CD4-positive, alpha-beta T cell (primary cell): ENCODE measurements around the gene CATSPERZ. TPM values are rescaled to one million over a fixed set of nuclear protein-coding genes. Genes with fewer than 3 reads are reported as not detected.
A peak's percentile ranks its signal among the peaks of the same experiment; 100 is the strongest.

Experiments used
- ATAC-seq: fragments of 200-7000 bp; cut with Tn5 transposase; one replicate; pipeline ENCODE4 v1.10.0; 2022; ENCODE audit warnings: mild to moderate bottlenecking; ENCODE audit not compliant: poor library complexity
- CTCF ChIA-PET: fragments of 350-600 bp; sonication (Branson Sonifier 250); formaldehyde crosslinking; loops from one replicate; lab custom pipeline; 2021; ENCODE audit warnings: antibody characterized with exemption, inconsistent platforms; lab: Charles Lee
- POLR2A ChIA-PET: fragments of 350-600 bp; sonication (Branson Sonifier 250); formaldehyde crosslinking; loops from one replicate; lab custom pipeline; 2021; ENCODE audit warnings: antibody characterized with exemption, inconsistent platforms; lab: Charles Lee
- DNase-seq, 14 experiments: peaks; one replicate each; pipeline ENCODE4 v3.0.0-alpha.2; 2013 to 2020; ENCODE audit warnings: mixed read lengths in 2 of 14
- H3K27ac ChIP-seq, 2 donors: one replicate each; pipeline versions ENCODE4 v1.5.1 to v1.7.0; 2013; ENCODE audit warnings: low read length in 2 of 2, low read depth in 1 of 2, mild to moderate bottlenecking in 1 of 2
- H3K27me3 ChIP-seq, 2 experiments: 1 replicate in 1 of 2; 2 replicates in 1 of 2; pipeline versions ENCODE4 v1.6.1 to v1.7.0; 2013; ENCODE audit warnings: low read length in 2 of 2, control low read depth in 1 of 2, mild to moderate bottlenecking in 1 of 2, moderate library complexity in 1 of 2; ENCODE audit not compliant: insufficient read depth in 2 of 2, control insufficient read depth in 1 of 2
- H3K36me3 ChIP-seq: one replicate; pipeline ENCODE4 v1.6.1; 2013; ENCODE audit warnings: low read length, control low read depth; ENCODE audit not compliant: insufficient read depth
- H3K4me1 ChIP-seq: one replicate; pipeline ENCODE4 v1.6.1; 2013; ENCODE audit warnings: low read length, control low read depth; ENCODE audit not compliant: insufficient read depth
- H3K4me3 ChIP-seq: one replicate; pipeline ENCODE4 v1.5.1; 2013; ENCODE audit warnings: mild to moderate bottlenecking, low read length, moderate library complexity
- H3K9me3 ChIP-seq, 2 experiments: 1 replicate in 1 of 2; 2 replicates in 1 of 2; pipeline versions ENCODE4 v1.6.1 to v1.7.0; 2013; ENCODE audit warnings: low read length in 2 of 2, mild to moderate bottlenecking in 2 of 2, control low read depth in 1 of 2, moderate library complexity in 1 of 2; ENCODE audit not compliant: control insufficient read depth in 1 of 2, insufficient read depth in 1 of 2
- H3K27ac Mint-ChIP-seq: one replicate; pipeline ENCODE4 v1.8.0; 2020; ENCODE audit warnings: mixed read lengths
- H3K27me3 Mint-ChIP-seq: one replicate; pipeline ENCODE4 v1.8.0; 2021; ENCODE audit warnings: mixed read lengths
- H3K36me3 Mint-ChIP-seq: one replicate; pipeline ENCODE4 v1.8.0; 2021; ENCODE audit warnings: low read depth, mixed read lengths
- H3K4me1 Mint-ChIP-seq: one replicate; pipeline ENCODE4 v1.8.0; 2021; ENCODE audit warnings: low read depth, mixed read lengths
- H3K4me3 Mint-ChIP-seq: one replicate; pipeline ENCODE4 v1.8.0; 2020; ENCODE audit warnings: mild to moderate bottlenecking, mixed read lengths
- H3K9me3 Mint-ChIP-seq: one replicate; pipeline ENCODE4 v1.8.0; 2020; ENCODE audit warnings: mixed read lengths
- intact Hi-C, 2 experiments: fragments of 100-400 bp; cut with DNase I in 1 of 2; cut with micrococcal nuclease in 1 of 2; formaldehyde crosslinking; loops; one replicate each; pipeline versions ENCODE4 v1.15.1 to v1.9.0; 2023 to 2025; cut with DNase I, micrococcal nuclease
- total RNA-seq, 174 experiments: library from RNA in 2 of 174; stranded (reverse) in 2 of 174; gene quantifications; one replicate each; pipeline ENCODE4 v1.2.3 and lab custom pipeline; 2021 to 2026
- TF ChIP-seq, protein P1 (sequence below): fragments of 200-600 bp; IDR thresholded peaks from one replicate; pipeline ENCODE4 v1.8.0; 2022; ENCODE audit warnings: antibody characterized with exemption, mild to moderate bottlenecking

Gene CATSPERZ
- total RNA-seq, 2 experiments from 2014 or later = not detected

- Histone ChIP-seq H3K36me3 (no peaks in the 10 kb centered on the region), H3K4me3 (peak overlapping the region; percentile 97), H3K27ac (peak overlapping the region; percentile 92 to 99), H3K9me3 (no peaks in the 10 kb centered on the region), H3K27me3 (no peaks in the 10 kb centered on the region), H3K4me1 (peaks cover 43% of the 10 kb centered on the region)
- Mint-ChIP-seq H3K27me3 (peaks cover 5% of the 10 kb centered on the region), H3K36me3 (peaks cover 20% of the 10 kb centered on the region), H3K4me1 (peaks cover 32% of the 10 kb centered on the region), H3K27ac (peak overlapping the region; percentile 99), H3K9me3 (no peaks in the 10 kb centered on the region), H3K4me3 (peak overlapping the region; percentile 94)
- TF ChIP-seq, protein P1, sequence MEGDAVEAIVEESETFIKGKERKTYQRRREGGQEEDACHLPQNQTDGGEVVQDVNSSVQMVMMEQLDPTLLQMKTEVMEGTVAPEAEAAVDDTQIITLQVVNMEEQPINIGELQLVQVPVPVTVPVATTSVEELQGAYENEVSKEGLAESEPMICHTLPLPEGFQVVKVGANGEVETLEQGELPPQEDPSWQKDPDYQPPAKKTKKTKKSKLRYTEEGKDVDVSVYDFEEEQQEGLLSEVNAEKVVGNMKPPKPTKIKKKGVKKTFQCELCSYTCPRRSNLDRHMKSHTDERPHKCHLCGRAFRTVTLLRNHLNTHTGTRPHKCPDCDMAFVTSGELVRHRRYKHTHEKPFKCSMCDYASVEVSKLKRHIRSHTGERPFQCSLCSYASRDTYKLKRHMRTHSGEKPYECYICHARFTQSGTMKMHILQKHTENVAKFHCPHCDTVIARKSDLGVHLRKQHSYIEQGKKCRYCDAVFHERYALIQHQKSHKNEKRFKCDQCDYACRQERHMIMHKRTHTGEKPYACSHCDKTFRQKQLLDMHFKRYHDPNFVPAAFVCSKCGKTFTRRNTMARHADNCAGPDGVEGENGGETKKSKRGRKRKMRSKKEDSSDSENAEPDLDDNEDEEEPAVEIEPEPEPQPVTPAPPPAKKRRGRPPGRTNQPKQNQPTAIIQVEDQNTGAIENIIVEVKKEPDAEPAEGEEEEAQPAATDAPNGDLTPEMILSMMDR = no peak
- no peak for ATAC-seq
- peak in 1 of 14 experiments; percentile 37 for DNase-seq
- POLR2A ChIA-PET = interaction anchor here (0.8 to 6.6 kb wide), 14 partner anchors 15 to 83 kb away, joined by 3 to 125 read pairs (median 20); partner anchors contain the start of genes BAD, DNAJC4, ESRRA and FERMT3
- intact Hi-C loops = no loop called here
- CTCF ChIA-PET = interaction anchor here (1.4 to 3.4 kb wide), 6 partner anchors 16 to 82 kb away, joined by 4 to 19 read pairs (median 6); partner anchors contain the start of genes PPP1R14B, PRDX5, STIP1 and TRMT112
Observed at GRCh38 chr11:64268025-64268892, 31.9 kb upstream of the CATSPERZ start.

DNA sequence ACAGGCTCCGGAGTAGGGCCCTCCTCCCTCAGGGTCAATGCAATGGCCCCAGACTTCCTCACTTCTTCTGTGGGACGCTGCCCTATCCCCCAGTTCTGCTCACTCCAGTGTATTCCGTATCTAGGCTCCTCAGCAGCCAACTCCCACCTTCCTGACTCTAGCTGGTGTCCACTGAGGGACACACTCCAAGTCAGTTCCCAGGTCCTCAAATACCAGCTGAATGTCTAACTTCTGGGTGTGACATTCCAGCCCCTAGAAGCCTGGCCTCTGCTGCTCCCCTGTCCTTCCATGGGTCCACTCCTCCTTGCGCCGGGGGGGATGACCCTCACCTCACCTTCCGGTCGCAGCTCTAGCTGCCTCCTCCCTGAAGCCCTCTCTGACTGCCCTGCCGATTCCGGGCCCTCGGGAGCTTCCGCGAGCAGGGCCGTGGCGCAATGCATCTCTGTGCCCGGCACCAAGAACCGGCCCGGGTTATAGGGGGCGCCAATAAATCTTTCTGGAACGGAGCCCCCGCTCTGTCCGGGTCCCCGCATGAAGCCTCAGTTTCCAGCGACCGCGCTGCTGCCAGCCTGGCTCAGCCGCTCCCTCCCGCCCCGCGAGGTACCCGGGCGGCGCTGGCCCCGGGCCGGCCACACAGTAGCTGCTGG lies 31.1 kb upstream of the CATSPERZ start:
- H3K4me1 Mint-ChIP-seq = peaks cover 32% of the 10 kb centered on the region
- intact Hi-C loops = loop anchor here (1.0 kb wide), 4 partner anchors 17 to 64 kb away; partner anchors contain the start of gene PLCB3 (in 1 of the 2)
- peak overlapping the region; percentile 99 for H3K27ac Mint-ChIP-seq
- H3K4me3 Mint-ChIP-seq = peak overlapping the region; percentile 94
- Histone ChIP-seq H3K27ac (peak overlapping the region; percentile 92 to 99), H3K36me3 (no peaks in the 10 kb centered on the region), H3K9me3 (no peaks in the 10 kb centered on the region), H3K27me3 (no peaks in the 10 kb centered on the region), H3K4me3 (peak overlapping the region; percentile 97), H3K4me1 (peaks cover 43% of the 10 kb centered on the region)
- ATAC-seq = no peak
- CTCF ChIA-PET = interaction anchor here (1.4 to 3.4 kb wide), 7 partner anchors 17 to 83 kb away, joined by 4 to 19 read pairs (median 6); partner anchors contain the start of genes PPP1R14B, PRDX5, STIP1 and TRMT112
- H3K27me3 Mint-ChIP-seq = peaks cover 5% of the 10 kb centered on the region
- POLR2A ChIA-PET = interaction anchor here (0.8 to 6.6 kb wide), 12 partner anchors 15 to 84 kb away, joined by 3 to 125 read pairs (median 34); partner anchors contain the start of genes BAD, DNAJC4, ESRRA and FERMT3
- peaks cover 20% of the 10 kb centered on the region for H3K36me3 Mint-ChIP-seq
- TF ChIP-seq, protein P1 = no peak
- H3K9me3 Mint-ChIP-seq = no peaks in the 10 kb centered on the region
- DNase-seq = peak in 9 of 14 experiments; percentile 23 to 69 (median 50)
